Gastroesophageal sphincter (tissue), 3 donors: ENCODE results near the gene LIMA1.

Experiments used
- CTCF ChIP-seq, 4 experiments: fragments of 200-600 bp in 2 of 4; fragments of 450-650 bp in 2 of 4; sonication (generic) in 1 of 4; IDR thresholded peaks; one replicate each; pipeline ENCODE4 v1.5.1; 2017 to 2019; ENCODE audit warnings: antibody characterized with exemption in 4 of 4, mild to moderate bottlenecking in 2 of 4, moderate library complexity in 2 of 4
- POLR2AphosphoS5 ChIP-seq: sonication (generic); formaldehyde crosslinking; IDR thresholded peaks from one replicate; pipeline ENCODE4 v1.6.1; 2017; ENCODE audit warnings: antibody characterized with exemption

- TF ChIP-seq POLR2AphosphoS5: no peak
- no peak for TF ChIP-seq CTCF (IDR thresholded peaks at IDR 0.05)
These were observed 30.1 kb upstream of the LIMA1 start for GRCh38 chr12:50313256-50313931.
